ENCODE data around the gene SLC5A1. TPM values are rescaled to one million over a fixed set of nuclear protein-coding genes. Genes with fewer than 3 reads are reported as not detected.

The SLC5A1 gene
- total RNA-seq, 2 donors from 2014 or later: 0.33 to 7.0 TPM

DNA sequence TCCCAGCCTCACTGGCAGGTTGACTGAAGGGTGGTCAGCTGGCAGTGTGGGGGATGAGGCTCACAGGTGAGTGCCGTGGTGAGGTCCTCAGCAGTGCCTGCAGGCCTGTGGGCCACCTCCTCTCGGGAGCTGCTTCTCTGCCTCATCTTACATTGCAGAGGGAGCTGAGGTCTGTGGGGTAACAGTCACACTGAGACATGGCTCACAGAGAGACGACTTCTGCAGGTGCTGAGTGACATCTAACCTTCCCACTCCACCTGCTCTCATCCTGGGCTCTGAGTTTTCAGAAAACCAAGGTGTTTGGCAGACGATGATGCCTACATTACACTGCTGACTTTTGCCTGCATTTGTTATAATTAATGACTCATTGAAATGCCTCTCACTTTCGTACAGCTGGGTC lies 8.8 kb upstream of the SLC5A1 start:
- TF ChIP-seq, protein P1, sequence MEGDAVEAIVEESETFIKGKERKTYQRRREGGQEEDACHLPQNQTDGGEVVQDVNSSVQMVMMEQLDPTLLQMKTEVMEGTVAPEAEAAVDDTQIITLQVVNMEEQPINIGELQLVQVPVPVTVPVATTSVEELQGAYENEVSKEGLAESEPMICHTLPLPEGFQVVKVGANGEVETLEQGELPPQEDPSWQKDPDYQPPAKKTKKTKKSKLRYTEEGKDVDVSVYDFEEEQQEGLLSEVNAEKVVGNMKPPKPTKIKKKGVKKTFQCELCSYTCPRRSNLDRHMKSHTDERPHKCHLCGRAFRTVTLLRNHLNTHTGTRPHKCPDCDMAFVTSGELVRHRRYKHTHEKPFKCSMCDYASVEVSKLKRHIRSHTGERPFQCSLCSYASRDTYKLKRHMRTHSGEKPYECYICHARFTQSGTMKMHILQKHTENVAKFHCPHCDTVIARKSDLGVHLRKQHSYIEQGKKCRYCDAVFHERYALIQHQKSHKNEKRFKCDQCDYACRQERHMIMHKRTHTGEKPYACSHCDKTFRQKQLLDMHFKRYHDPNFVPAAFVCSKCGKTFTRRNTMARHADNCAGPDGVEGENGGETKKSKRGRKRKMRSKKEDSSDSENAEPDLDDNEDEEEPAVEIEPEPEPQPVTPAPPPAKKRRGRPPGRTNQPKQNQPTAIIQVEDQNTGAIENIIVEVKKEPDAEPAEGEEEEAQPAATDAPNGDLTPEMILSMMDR (IDR thresholded peaks at IDR 0.05): no peak
- no peak for TF ChIP-seq POLR2A (IDR thresholded peaks at IDR 0.05)
- Histone ChIP-seq H3K36me3 (replicated peaks in 1 of 2; ENCODE audit: insufficient read depth in 1 of 2, low read depth in 2 of 2) (no peaks in the 10 kb centered on the region), H3K4me1 (no peaks in the 10 kb centered on the region), H3K27me3 (no peaks in the 10 kb centered on the region), H3K4me3 (no peak overlapping the region), H3K9me3 (no peaks in the 10 kb centered on the region), H3K27ac (no peak overlapping the region)
- DNase-seq (no peak), ATAC-seq (no peak)
- WGBS, 2 donors: 53 to 55% methylated on average over 4 to 5 of the region's 5 CpGs
- intact Hi-C loops (cut with DNase I): no loop called here

DNA sequence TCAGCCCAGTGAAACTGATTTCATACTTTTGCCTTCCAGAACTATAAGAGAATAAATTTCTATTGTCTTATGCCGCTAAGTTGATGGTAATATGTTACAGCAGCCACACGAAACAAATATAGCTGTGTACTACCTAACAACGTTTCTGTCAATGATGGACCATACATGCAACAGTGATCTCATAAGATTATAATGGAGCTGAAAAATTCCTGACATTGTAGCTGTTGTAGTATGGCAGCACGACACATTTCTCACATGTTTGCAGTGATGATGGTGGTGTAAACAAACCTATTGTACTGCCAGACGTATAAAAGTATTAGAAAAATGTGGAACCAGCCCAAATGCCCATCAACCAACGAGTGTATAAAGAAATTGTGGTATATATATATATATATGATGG lies 5.8 kb upstream of the SLC5A1 start:
- ATAC-seq: no peak
- no peaks in the 10 kb centered on the region for H3K36me3 ChIP-seq (replicated peaks in 1 of 2; ENCODE audit: insufficient read depth in 1 of 2, low read depth in 2 of 2)
- H3K9me3 ChIP-seq: no peaks in the 10 kb centered on the region
- WGBS, 2 donors: 45 to 47% methylated on average over 6 of the region's 6 CpGs
- H3K4me1 ChIP-seq: peaks cover 1% of the 10 kb centered on the region
- no peak overlapping the region for H3K4me3 ChIP-seq
- H3K27me3 ChIP-seq: no peaks in the 10 kb centered on the region
- H3K27ac ChIP-seq: no peak overlapping the region
- intact Hi-C loops (cut with DNase I): no loop called here
- DNase-seq: no peak
- TF ChIP-seq POLR2A (IDR thresholded peaks at IDR 0.05): no peak
- TF ChIP-seq, protein P1 (IDR thresholded peaks at IDR 0.05): no peak

DNA sequence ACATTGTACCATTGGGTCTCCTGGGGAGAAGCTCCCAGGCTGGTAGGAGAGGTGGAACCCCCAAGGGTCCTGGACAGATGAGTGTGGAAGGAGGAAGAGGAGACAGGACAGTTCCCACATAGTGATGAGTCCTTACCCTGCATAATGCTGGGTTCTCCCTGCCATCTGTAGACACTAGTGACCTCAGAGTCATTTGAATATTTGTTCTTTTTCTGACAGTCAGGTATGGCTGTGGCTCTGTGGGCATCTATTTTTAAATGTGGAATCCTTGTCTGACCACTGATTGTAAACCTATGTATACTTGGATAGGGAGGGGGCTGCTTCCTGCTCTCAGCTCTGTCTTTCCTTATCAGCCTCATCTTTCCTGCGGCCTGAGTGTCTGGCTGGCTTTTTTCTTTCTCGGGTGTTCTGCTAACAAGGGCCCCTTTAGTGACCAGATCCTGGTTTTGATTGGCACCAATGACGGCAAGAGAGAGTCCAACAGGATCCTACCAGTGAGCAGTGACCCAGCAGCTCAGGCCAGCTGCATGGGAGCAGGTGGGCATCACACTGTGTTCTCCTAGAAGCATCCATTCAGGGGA lies 2.6 kb upstream of the SLC5A1 start:
- ATAC-seq (no peak), DNase-seq (no peak)
- H3K27me3 ChIP-seq: no peaks in the 10 kb centered on the region
- no peaks in the 10 kb centered on the region for H3K36me3 ChIP-seq (replicated peaks in 1 of 2; ENCODE audit: insufficient read depth in 1 of 2, low read depth in 2 of 2)
- H3K9me3 ChIP-seq: no peaks in the 10 kb centered on the region
- intact Hi-C loops (cut with DNase I): no loop called here
- TF ChIP-seq POLR2A (IDR thresholded peaks at IDR 0.05): no peak
- TF ChIP-seq, protein P1 (IDR thresholded peaks at IDR 0.05): no peak
- H3K27ac ChIP-seq: no peak overlapping the region
- 30 to 48% methylated on average over 3 of the region's 3 CpGs for WGBS, 2 donors
- H3K4me3 ChIP-seq: no peak overlapping the region
- H3K4me1 ChIP-seq: peaks cover 11% of the 10 kb centered on the region

DNA sequence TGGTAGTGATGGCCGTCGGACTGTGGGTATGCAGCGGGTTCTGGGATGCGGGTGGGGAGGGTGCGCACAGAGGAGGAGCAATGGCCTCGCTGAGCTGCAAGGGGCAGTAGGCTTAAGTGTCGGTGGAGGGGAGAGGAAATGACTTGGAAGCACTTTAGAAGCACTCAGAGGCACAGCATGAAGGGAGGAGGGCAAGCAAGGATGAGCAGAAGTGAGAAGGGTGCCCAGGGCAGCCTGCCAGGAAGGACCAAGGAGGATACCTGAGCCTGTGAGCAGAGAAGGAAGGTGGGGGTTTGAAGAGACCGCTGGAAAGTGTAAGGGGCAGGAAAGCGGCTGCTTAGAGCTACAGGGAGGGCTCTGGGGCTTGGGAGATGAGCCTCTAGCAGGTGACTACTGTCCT lies 330 bp downstream of the SLC5A1 start:
- WGBS, 2 donors: 46 to 54% methylated on average over 9 of the region's 9 CpGs
- ATAC-seq: no peak

More for the DNA sequence above, 330 bp downstream of the SLC5A1 start:
- no peak for TF ChIP-seq POLR2A (IDR thresholded peaks at IDR 0.05)
- TF ChIP-seq, protein P1 (IDR thresholded peaks at IDR 0.05): no peak
- Histone ChIP-seq H3K4me3 (no peak overlapping the region), H3K9me3 (no peaks in the 10 kb centered on the region), H3K4me1 (peaks cover 11% of the 10 kb centered on the region), H3K36me3 (replicated peaks in 1 of 2; ENCODE audit: insufficient read depth in 1 of 2, low read depth in 2 of 2) (no peaks in the 10 kb centered on the region), H3K27me3 (no peaks in the 10 kb centered on the region), H3K27ac (peak overlapping the region in 3 of 4 donors; percentile 38 to 51 (median 47))
- peak in 1 of 4 donors; percentile 10 for DNase-seq
- intact Hi-C loops (cut with DNase I): no loop called here
